ENCODE data around the gene STK10.

The STK10 gene

DNA sequence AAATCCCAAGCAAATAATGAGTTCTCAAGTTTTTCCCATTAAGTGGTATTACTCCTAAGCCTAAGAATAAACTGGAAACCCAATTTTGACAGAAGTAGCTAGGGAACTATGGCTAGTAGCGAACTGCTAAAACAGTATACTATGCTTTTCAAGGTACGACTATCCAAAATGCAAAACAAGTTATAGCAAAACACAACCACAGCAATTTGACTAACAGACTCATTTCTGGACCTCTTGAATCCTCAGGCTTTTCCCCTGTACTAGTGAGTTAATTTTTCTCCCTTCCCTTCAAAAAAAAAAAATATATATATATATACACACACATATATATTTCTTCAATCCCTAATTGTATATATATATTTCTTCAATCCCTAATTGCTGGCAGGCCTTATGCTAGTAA, 188.9 kb downstream of the STK10 start:
- TF ChIP-seq CTCF (conservative IDR thresholded peaks at IDR 0.05; ENCODE audit: low read depth, low read length), result no peak
- Histone ChIP-seq H4K20me1 (ENCODE audit: insufficient read depth) (no peaks in the 10 kb centered on the region), H2AFZ (ENCODE audit: low read depth) (no peak overlapping the region), H3K27me3 (ENCODE audit: insufficient read depth, low read depth) (no peaks in the 10 kb centered on the region), H3K4me3 (IDR thresholded peaks at IDR 0.05; ENCODE audit: insufficient read depth, low read depth, low read length) (no peak overlapping the region), H3K79me2 (ENCODE audit: insufficient read depth, low read depth) (peaks cover 35% of the 10 kb centered on the region; the same call in 1 of the 2 replicates), H3K27ac (no peak overlapping the region), H3K36me3 (ENCODE audit: insufficient read depth) (no peaks in the 10 kb centered on the region), H3K4me2 (no peak overlapping the region), H3K9ac (no peak overlapping the region), H3K4me1 (ENCODE audit: low read depth, poor library complexity, severe bottlenecking) (peaks cover 9% of the 10 kb centered on the region)

- H4K20me1 ChIP-seq (ENCODE audit: insufficient read depth), result no peaks in the 10 kb centered on the region
- H3K36me3 ChIP-seq (ENCODE audit: insufficient read depth), result no peaks in the 10 kb centered on the region
Observed at GRCh38 chr5:171997011-171997410, 191.0 kb downstream of the STK10 start.

DNA sequence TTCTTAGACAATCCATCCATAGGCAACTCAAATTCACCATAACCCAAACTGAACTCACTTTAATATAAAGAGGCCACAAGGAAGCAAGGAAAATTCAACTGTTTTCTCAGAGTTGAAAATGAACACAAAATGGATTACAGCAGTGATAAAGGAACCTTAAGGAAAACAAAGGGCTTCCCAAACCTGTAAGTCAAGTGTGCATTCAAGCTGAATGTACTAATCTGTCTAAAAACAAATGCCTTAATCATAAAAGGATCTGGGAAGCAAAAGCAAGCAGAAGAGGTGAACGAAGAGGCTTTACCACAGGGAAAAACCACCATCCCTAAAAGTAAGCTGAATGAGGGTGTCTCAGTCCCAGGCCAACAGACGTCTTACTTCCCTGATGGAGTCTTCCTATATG, 195.2 kb downstream of the STK10 start:
- H3K27ac ChIP-seq, result no peak overlapping the region
- H2AFZ ChIP-seq (ENCODE audit: low read depth), result no peak overlapping the region
- no peak overlapping the region for H3K4me3 ChIP-seq (IDR thresholded peaks at IDR 0.05; ENCODE audit: insufficient read depth, low read depth, low read length)
- no peak for TF ChIP-seq CTCF (conservative IDR thresholded peaks at IDR 0.05; ENCODE audit: low read depth, low read length)
- no peaks in the 10 kb centered on the region; the same call in 1 of the 2 replicates for H3K79me2 ChIP-seq (ENCODE audit: insufficient read depth, low read depth)
- no peak overlapping the region for H3K9ac ChIP-seq
- no peaks in the 10 kb centered on the region for H3K27me3 ChIP-seq (ENCODE audit: insufficient read depth, low read depth)
- no peak overlapping the region for H3K4me2 ChIP-seq
- H4K20me1 ChIP-seq (ENCODE audit: insufficient read depth), result no peaks in the 10 kb centered on the region
- no peaks in the 10 kb centered on the region for H3K4me1 ChIP-seq (ENCODE audit: low read depth, poor library complexity, severe bottlenecking)
- no peaks in the 10 kb centered on the region for H3K36me3 ChIP-seq (ENCODE audit: insufficient read depth)

More at GRCh38 chr5:171997011-171997410, 191.0 kb downstream of the STK10 start:
- Histone ChIP-seq H2AFZ (ENCODE audit: low read depth) (no peak overlapping the region), H3K4me1 (ENCODE audit: low read depth, poor library complexity, severe bottlenecking) (no peaks in the 10 kb centered on the region), H3K4me3 (IDR thresholded peaks at IDR 0.05; ENCODE audit: insufficient read depth, low read depth, low read length) (no peak overlapping the region), H3K27ac (no peak overlapping the region), H3K4me2 (no peak overlapping the region), H3K79me2 (ENCODE audit: insufficient read depth, low read depth) (peaks cover 19% of the 10 kb centered on the region; the same call in 1 of the 2 replicates), H3K27me3 (ENCODE audit: insufficient read depth, low read depth) (no peaks in the 10 kb centered on the region), H3K9ac (no peak overlapping the region)
- TF ChIP-seq CTCF (conservative IDR thresholded peaks at IDR 0.05; ENCODE audit: low read depth, low read length), result no peak

DNA sequence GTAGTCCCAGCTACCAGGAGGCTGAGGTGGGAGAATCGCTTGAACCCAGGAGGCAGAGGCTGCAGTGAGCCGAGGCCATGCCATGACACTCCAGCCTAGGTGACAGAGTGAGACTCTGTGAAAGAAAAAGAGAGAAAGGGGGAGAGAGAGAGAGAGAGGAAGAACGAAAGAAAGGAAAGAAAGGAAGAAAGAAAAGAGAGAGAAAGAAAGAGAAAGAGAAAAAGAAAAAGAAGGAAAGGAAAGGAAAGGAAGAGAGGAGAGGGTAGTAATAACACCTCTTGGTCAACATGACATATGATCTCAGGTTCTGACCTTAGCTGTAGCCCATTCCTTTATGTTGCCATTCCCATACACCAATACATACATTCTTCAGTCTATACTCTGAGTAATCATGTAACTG, 195.7 kb downstream of the STK10 start:
- Histone ChIP-seq H3K36me3 (ENCODE audit: insufficient read depth) (no peaks in the 10 kb centered on the region), H2AFZ (ENCODE audit: low read depth) (no peak overlapping the region), H3K79me2 (ENCODE audit: insufficient read depth, low read depth) (0 out of 2 replicates have a peak, but pooled peaks cover 2% of the 10 kb centered on the region), H3K4me2 (no peak overlapping the region), H3K27me3 (ENCODE audit: insufficient read depth, low read depth) (no peaks in the 10 kb centered on the region), H3K9ac (no peak overlapping the region), H4K20me1 (ENCODE audit: insufficient read depth) (no peaks in the 10 kb centered on the region), H3K4me3 (IDR thresholded peaks at IDR 0.05; ENCODE audit: insufficient read depth, low read depth, low read length) (no peak overlapping the region), H3K27ac (no peak overlapping the region), H3K4me1 (ENCODE audit: low read depth, poor library complexity, severe bottlenecking) (no peaks in the 10 kb centered on the region)
- TF ChIP-seq CTCF (conservative IDR thresholded peaks at IDR 0.05; ENCODE audit: low read depth, low read length), result no peak

Measured in KMS-11 (cell line).